Panc1 (cell line): ENCODE data around the gene PRKCA.

Source experiments
- POLR2AphosphoS5 ChIP-seq: IDR thresholded peaks from 2 replicates; pipeline ENCODE4 v1.6.1; 2012; ENCODE audit warnings: mild to moderate bottlenecking, low read depth, low read length, moderate library complexity
- SIN3A ChIP-seq: IDR thresholded peaks from 2 replicates; pipeline ENCODE4 v1.6.1; 2012; ENCODE audit warnings: low read depth, mild to moderate bottlenecking, low read length, moderate library complexity, borderline replicate concordance; ENCODE audit not compliant: insufficient read depth
- TCF7L2 ChIP-seq: IDR thresholded peaks from 2 replicates; pipeline ENCODE4 v1.6.1; 2011; ENCODE audit warnings: mild to moderate bottlenecking, low read depth, low read length, inconsistent platforms
- TF ChIP-seq, protein P1 (sequence below): fragments of 450-650 bp; IDR thresholded peaks from 2 replicates; pipeline ENCODE4 v1.5.1; 2017; ENCODE audit warnings: mild to moderate bottlenecking

DNA sequence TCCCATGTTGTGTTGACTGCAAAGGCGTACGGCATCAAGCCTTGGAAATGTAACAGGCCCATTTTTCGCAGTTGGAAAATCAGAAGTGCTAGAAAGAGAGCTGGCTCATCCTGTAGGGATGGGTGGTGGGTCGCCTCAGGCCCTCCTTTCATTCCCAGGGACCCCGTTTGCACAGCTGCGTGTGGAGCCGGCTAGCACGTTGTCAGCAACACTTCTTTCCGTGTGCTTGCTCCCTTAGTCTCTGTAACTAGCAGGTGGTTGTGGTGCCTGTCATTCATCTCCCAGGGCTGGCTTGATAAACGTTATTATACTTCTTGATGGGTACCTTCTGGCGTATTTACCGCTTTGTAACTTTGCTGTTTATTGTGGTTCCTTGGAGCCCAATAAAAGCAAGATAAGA lies 293.5 kb downstream of the PRKCA start:
- TF ChIP-seq, protein P1, sequence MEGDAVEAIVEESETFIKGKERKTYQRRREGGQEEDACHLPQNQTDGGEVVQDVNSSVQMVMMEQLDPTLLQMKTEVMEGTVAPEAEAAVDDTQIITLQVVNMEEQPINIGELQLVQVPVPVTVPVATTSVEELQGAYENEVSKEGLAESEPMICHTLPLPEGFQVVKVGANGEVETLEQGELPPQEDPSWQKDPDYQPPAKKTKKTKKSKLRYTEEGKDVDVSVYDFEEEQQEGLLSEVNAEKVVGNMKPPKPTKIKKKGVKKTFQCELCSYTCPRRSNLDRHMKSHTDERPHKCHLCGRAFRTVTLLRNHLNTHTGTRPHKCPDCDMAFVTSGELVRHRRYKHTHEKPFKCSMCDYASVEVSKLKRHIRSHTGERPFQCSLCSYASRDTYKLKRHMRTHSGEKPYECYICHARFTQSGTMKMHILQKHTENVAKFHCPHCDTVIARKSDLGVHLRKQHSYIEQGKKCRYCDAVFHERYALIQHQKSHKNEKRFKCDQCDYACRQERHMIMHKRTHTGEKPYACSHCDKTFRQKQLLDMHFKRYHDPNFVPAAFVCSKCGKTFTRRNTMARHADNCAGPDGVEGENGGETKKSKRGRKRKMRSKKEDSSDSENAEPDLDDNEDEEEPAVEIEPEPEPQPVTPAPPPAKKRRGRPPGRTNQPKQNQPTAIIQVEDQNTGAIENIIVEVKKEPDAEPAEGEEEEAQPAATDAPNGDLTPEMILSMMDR: no peak
- TF ChIP-seq POLR2AphosphoS5 (no peak), SIN3A (no peak), TCF7L2 (no peak)
